DOHH2 (cell line): ENCODE results near the gene CPED1.

Experiments used
- EZH2phosphoT487 ChIP-seq: fragments of 200-600 bp; sonication (generic); IDR thresholded peaks from 2 replicates; pipeline ENCODE4 v1.6.1; 2017; ENCODE audit warnings: borderline replicate concordance, mild to moderate bottlenecking, antibody characterized with exemption, low read length, moderate library complexity, mixed read lengths
- TF ChIP-seq, protein P1 (sequence below): fragments of 200-600 bp; sonication (generic); IDR thresholded peaks from one replicate; pipeline ENCODE4 v1.5.1; 2014; ENCODE audit warnings: antibody characterized with exemption, mild to moderate bottlenecking, low read depth, low read length; ENCODE audit not compliant: poor library complexity, severe bottlenecking

GRCh38 chr7:121034929-121035328 lies 46.4 kb downstream of the CPED1 start:
- TF ChIP-seq, protein P1, sequence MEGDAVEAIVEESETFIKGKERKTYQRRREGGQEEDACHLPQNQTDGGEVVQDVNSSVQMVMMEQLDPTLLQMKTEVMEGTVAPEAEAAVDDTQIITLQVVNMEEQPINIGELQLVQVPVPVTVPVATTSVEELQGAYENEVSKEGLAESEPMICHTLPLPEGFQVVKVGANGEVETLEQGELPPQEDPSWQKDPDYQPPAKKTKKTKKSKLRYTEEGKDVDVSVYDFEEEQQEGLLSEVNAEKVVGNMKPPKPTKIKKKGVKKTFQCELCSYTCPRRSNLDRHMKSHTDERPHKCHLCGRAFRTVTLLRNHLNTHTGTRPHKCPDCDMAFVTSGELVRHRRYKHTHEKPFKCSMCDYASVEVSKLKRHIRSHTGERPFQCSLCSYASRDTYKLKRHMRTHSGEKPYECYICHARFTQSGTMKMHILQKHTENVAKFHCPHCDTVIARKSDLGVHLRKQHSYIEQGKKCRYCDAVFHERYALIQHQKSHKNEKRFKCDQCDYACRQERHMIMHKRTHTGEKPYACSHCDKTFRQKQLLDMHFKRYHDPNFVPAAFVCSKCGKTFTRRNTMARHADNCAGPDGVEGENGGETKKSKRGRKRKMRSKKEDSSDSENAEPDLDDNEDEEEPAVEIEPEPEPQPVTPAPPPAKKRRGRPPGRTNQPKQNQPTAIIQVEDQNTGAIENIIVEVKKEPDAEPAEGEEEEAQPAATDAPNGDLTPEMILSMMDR: no peak
- no peak for TF ChIP-seq EZH2phosphoT487
